ENCODE measurements around the gene RPTOR.

GRCh38 chr17:80816241-80817103 is 271.8 kb downstream of the RPTOR start:
- TF ChIP-seq, protein P1, sequence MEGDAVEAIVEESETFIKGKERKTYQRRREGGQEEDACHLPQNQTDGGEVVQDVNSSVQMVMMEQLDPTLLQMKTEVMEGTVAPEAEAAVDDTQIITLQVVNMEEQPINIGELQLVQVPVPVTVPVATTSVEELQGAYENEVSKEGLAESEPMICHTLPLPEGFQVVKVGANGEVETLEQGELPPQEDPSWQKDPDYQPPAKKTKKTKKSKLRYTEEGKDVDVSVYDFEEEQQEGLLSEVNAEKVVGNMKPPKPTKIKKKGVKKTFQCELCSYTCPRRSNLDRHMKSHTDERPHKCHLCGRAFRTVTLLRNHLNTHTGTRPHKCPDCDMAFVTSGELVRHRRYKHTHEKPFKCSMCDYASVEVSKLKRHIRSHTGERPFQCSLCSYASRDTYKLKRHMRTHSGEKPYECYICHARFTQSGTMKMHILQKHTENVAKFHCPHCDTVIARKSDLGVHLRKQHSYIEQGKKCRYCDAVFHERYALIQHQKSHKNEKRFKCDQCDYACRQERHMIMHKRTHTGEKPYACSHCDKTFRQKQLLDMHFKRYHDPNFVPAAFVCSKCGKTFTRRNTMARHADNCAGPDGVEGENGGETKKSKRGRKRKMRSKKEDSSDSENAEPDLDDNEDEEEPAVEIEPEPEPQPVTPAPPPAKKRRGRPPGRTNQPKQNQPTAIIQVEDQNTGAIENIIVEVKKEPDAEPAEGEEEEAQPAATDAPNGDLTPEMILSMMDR (IDR thresholded peaks at IDR 0.05): no peak
- TF ChIP-seq EP300 (IDR thresholded peaks at IDR 0.05): no peak
- TF ChIP-seq POLR2A (IDR thresholded peaks at IDR 0.05): no peak

All from upper lobe of left lung (tissue), 4 donors.